Measurements from ENCODE around the gene SIRT7.

- TF ChIP-seq CTCF (conservative IDR thresholded peaks at IDR 0.05 in 1 of 2, IDR thresholded peaks at IDR 0.05 in 1 of 2; ENCODE audit: extremely low read depth in 1 of 2, insufficient read depth in 1 of 2, low read depth in 1 of 2, low read length in 2 of 2) (no peak), EZH2 (IDR thresholded peaks at IDR 0.05; ENCODE audit: borderline replicate concordance, low read length) (no peak)
These were observed 16.6 kb downstream of the SIRT7 start for GRCh38 chr17:81901167-81902022.

Measured in mammary epithelial cell (primary cell).